Melanocyte of skin (primary cell): Measurements from ENCODE around the gene SSBP3. TPM values are rescaled to one million over a fixed set of nuclear protein-coding genes. Genes with fewer than 3 reads are reported as not detected.

Experiments used
- total RNA-seq, 2 donors: library from RNA; depleted of rRNA; stranded (reverse); fragments of >200 nt; gene quantifications; 2 replicates each; pipeline ENCODE4 v1.2.3, GENCODE V29; 2012

Gene SSBP3
- 10 to 100 TPM in 1 of 2 donors, 1 to 10 TPM in 1; 9.6 to 14.3 TPM for total RNA-seq

GRCh38 chr1:54406339-54407153 lies at the start of gene SSBP3:
SSBP3 (minus strand) TSS chr1:54406394.

GRCh38 chr1:54199765-54200518 lies 206.3 kb downstream of the SSBP3 start, which contains the start of the genes CYB5RL and MRPL37:
CYB5RL (minus strand) TSS chr1:54200030; CDS start chr1:54195616, 4,414 bp downstream.
MRPL37 (plus strand) TSS chr1:54200167; CDS start chr1:54200244, 77 bp downstream.

Other genes with a start within 250 kb of the SSBP3 start
- gene CYB5RL, start 206.4 kb downstream of the SSBP3 start, total RNA-seq, result 1 to 10 TPM; 7.7 to 8.3 TPM
- gene MRPL37, start 206.2 kb downstream of the SSBP3 start, total RNA-seq, result 100 to 1,000 TPM; 106 to 146 TPM
- 1 to 10 TPM; 1.0 to 4.7 TPM for gene ACOT11, start 141.8 kb upstream of the SSBP3 start, total RNA-seq
- gene FAM151A, start 217.1 kb upstream of the SSBP3 start, total RNA-seq, result not detected
- under 1 TPM in 1 of 2 donors, not detected in 1; 0.69 TPM for gene MROH7, start 235.4 kb upstream of the SSBP3 start, total RNA-seq